ENCODE results near the gene COL5A3.

The COL5A3 gene

GRCh38 chr19:10010939-10011338, 635 bp upstream of the COL5A3 start:
- no peak for DNase-seq

DNA sequence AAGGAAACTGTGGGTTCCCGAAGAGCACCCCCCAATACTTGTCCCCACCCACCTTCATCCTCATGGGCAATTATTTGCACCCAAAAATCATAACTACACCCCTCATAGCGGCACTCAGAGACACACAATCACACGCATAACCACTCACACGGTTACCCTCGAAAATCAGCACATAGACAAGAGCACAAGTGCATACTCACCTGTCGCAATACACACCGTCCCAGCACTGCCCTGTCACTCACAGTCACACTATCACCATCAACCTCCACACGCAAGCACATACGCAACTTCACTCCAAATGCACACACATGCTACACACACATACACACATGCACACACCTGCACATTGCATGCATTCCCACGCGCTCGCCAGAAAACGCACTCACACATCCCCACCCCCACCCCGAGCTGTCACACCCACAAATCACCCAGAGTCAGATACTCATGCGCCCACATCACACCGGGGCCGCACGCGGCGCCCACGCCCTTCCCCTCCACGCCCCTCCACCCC, 535 bp downstream of the COL5A3 start:
- no peak for DNase-seq

DNA sequence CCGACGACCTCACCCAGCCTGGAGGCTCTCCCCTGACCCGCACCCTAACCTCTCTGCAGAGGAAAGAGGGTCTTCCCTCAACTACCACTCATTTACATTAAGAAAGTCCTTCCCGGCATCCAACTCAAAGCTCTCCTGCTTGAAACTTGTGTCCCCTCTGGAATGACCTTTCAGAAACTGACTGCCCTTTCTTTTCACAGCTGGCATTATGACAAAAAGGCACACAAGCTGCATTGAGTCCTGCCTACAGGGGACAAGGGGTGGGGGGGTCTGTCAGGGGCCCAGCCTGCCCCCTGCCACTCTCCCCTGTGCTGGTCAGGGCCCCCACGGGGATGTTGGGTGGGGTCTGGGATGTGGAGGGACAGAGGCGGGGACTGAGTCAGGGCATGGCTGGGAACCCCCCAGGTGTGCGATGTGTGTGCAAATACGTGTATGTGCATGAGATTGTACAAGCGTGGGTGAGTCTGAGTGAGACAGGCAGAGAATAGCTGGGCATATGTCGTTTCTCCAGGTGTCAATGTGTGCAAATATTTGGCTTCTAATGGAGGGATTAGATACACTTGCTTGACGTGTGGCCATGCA, 2.0 kb downstream of the COL5A3 start:
- DNase-seq: no peak

DNA sequence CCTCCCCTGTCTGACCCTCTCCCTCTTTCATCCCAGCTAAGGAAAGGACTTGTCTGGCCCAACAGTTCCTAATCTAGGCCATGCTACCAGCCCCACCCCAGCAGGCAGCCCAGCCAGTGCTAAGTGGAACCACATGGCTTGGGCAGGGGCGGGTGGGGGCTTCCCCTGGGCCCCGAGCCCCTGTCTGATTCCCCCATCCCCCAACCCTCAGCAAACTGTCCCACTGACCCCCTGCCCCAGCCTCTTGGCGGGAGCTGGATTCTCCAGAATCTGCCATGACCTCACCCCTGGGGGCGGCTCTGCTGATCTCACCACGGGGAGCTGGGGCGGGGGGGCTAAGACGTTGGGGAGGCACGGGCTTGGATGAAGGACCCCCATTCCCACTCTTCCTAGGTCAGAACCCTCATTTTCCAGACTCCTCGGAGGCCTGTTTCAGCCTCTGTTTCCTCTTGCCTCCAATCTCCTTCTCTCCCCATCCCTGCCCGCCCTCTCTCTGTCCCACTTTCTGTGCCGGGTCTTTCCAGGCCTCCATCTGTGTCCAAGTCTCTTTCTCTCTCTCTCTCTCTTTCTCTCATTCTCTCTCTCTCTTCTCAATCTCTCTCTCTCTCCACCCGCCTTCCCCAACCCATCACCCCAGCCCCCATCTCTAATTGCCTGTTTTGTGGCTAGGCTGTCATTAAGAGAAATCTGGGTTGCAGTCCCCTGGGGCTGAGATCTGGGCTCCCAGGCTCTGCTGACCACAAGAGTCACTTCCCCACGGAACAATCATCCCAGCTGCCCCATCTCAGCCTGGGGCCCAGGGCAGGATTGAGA, 2.7 kb downstream of the COL5A3 start:
- DNase-seq: no peak

DNA sequence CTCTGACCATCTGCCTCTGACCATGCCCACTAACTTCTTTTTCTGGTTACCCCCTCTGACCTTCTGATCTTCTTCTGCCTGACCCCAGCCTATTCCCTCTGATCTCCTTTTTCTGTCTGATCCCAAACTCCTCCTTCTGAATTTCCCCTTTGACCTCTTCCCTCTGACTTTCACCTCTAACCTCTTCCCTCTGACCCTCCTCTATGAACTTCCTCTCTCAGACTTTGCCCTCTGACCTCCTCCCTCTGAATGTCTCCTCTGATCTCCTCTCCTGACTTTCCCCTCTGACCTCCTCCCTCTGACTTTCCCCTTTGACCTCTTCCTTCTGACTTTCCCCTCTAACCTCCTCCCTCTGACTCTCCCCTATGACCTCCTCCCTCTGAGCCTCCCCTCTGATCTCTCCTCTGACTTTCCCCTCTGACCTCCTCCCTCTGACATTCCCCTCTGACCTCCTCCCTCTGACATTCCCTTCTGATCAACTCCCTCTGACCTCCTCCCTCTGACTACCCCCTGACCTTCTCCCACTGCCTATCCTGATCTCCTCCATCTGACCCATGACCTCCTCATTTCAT, 3.5 kb downstream of the COL5A3 start:
- DNase-seq: no peak

DNA sequence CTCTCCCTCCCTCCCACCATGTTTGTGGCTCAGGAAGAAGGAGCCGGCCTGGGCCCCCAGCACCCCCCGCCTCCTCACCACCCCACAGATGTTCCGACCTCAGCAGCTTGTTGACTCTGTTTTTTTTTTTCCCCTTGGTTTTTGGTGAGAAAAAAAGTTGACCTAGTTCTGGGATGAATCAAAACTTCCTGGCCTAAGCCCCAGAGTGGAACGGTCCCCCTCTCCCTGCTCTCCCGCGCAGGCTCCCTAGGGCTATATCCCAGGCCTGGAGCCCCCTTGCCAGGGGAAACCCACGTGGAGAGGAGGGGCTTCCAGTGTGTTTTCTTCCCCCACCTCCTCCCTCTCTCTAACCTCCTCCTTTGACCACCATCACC, 4.0 kb downstream of the COL5A3 start:
- DNase-seq: no peak

- DNase-seq: no peak
Observed at GRCh38 chr19:10005632-10006334, 4.5 kb downstream of the COL5A3 start.

- no peak for DNase-seq
Observed at GRCh38 chr19:10004617-10005016, 5.7 kb downstream of the COL5A3 start.

GRCh38 chr19:10003271-10003670, 7.0 kb downstream of the COL5A3 start:
- DNase-seq: no peak

GRCh38 chr19:10001899-10002298, 8.4 kb downstream of the COL5A3 start:
- DNase-seq: no peak

DNA sequence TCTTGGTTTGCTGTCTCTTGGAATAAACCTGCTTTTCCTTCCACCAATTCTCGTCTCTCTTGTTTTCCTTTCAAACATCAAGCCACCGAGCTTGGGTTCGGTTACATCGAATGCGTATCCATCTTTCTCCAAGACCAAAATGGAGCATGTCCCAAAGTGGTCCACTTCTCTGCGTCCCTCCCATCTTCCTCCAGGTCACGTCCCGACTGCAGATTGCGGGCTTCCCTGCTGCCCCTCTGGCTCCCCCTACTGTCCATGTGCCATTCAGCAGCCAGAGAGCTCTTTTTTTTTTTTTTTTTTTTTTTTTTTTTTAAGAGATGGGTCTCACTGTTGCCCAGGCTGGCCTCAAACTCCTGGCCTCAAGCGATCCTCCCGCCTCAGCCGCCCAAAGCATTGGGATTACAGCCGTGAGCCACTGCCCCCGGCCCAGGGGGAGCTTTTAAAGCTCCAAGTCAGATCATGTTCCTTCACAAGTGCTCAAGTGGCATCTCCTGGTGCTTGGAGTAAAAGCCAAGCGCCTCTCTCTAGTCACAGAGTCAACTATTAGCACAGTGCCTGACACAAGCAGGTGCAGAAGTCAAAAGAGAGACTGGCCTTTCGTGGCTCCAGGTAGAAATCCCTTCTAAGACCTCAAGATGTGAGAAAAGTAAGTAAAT, 10.0 kb downstream of the COL5A3 start:
- peak; percentile 52 for DNase-seq

- no peak for DNase-seq
Observed at GRCh38 chr19:9996541-9996940, 13.8 kb downstream of the COL5A3 start.

GRCh38 chr19:9995999-9996398, 14.3 kb downstream of the COL5A3 start:
- no peak for DNase-seq

GRCh38 chr19:9995084-9995483, 15.2 kb downstream of the COL5A3 start:
- DNase-seq: no peak

DNA sequence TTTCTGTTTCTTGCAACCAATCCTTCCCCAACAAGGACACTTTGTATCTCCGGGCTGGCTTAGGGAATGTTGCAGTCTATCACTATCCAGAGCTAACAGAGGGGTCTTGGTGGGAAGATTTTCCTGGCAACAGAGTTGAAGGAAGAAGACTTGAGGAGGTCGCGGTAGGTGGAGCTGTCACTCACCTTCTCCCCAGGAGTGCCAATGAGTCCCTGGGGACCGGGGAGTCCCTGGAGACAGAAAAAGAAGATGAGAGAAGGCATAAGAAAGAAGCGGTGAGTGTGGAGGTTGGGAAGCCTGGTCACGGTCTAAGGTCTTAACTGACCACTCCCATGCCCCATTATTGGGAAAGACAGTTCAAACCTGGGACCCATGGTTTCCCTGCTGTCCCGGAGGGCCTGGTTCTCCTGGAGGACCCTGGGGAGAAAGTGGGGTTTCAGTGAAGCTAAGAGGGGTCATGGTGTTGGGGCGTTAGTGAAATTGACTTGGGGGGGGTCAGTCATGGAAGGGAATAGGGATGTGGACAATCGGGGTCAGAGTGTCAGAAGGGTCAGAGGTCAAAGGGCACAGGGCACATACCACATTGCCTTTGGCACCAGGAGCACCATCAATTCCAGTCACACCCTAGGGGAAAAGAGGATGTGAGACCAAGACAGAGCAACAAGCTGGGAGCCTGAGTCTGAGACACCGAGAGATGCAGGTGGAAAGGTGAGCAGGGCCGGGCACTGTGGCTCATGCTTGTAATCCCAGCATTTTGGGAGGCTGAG, 18.7 kb downstream of the COL5A3 start:
- DNase-seq: no peak

- no peak for DNase-seq
Observed at GRCh38 chr19:9989504-9989903, 20.8 kb downstream of the COL5A3 start.

DNA sequence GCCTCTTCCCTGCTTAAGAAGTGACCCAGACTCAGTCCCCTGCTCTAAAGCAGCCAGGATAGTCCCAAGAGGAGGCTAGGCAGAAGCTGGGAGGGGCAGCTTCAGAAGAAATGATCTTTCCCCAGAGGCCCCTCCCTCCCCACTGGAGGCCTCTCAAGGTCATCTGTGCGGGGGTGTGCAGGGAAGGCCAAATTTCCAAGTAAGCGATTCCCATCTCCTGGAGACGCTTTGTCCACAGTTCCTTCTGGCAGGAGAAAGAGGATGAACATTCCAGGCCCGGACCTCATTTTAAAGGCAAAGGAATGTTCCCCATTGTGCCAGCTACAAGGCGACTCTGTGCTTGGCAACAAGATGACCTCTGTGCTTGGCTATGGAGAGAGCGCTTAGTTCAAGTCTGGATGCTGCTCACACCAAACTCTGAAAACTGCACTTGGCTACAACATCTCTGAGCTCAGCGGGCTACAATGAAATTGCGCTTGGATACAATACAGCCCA, 23.5 kb downstream of the COL5A3 start:
- DNase-seq: no peak

- no peak for DNase-seq
Observed at GRCh38 chr19:9981406-9982260, 28.7 kb downstream of the COL5A3 start.

- DNase-seq: no peak
Observed at GRCh38 chr19:9972103-9972502, 38.2 kb downstream of the COL5A3 start.

GRCh38 chr19:9971166-9971897, 39.0 kb downstream of the COL5A3 start:
- no peak for DNase-seq
